Chondrocyte (in vitro differentiated cells): ENCODE data around the gene IL1B. TPM values are rescaled to one million over a fixed set of nuclear protein-coding genes. Genes with fewer than 3 reads are reported as not detected.
A peak's percentile ranks its signal among the peaks of the same experiment; 100 is the strongest.

ENCODE experiments used
- DNase-seq: peaks from one replicate; pipeline ENCODE4 v3.0.0; 2021; ENCODE audit warnings: mixed read lengths, low spot score
- H3K27ac Mint-ChIP-seq: one replicate; pipeline ENCODE4 v1.8.0; 2021; ENCODE audit warnings: mild to moderate bottlenecking, moderate library complexity, mixed read lengths; ENCODE audit not compliant: unreplicated experiment
- H3K27me3 Mint-ChIP-seq: 2 replicates; pipeline ENCODE4 v1.8.0; 2021; ENCODE audit warnings: low read depth, mixed read lengths
- H3K36me3 Mint-ChIP-seq: 2 replicates; pipeline ENCODE4 v1.8.0; 2021; ENCODE audit warnings: low read depth, mixed read lengths
- H3K4me1 Mint-ChIP-seq: 2 replicates; pipeline ENCODE4 v1.8.0; 2021; ENCODE audit warnings: low read depth, mild to moderate bottlenecking, mixed read lengths
- H3K4me3 Mint-ChIP-seq: one replicate; pipeline ENCODE4 v1.8.0; 2021; ENCODE audit warnings: mild to moderate bottlenecking, moderate library complexity, mixed read lengths; ENCODE audit not compliant: unreplicated experiment
- H3K9me3 Mint-ChIP-seq: 2 replicates; pipeline ENCODE4 v1.8.0; 2021; ENCODE audit warnings: low read depth, mixed read lengths
- long read RNA-seq: library from polyadenylated mRNA; stranded (forward); transcript quantifications from one replicate; pipeline ENCODE4 v2.0.0, GENCODE V29; 2021
- total RNA-seq: library from RNA; stranded (reverse); gene quantifications from 3 replicates; pipeline ENCODE4 v1.2.1, GENCODE V29; 2021
- TF ChIP-seq, protein P1 (sequence below): fragments of 200-600 bp; sonication (generic); IDR thresholded peaks from 2 replicates; pipeline ENCODE4 v1.5.0; 2021; ENCODE audit warnings: antibody characterized with exemption, mild to moderate bottlenecking, moderate library complexity

IL1B gene
- total RNA-seq: not detected in 3 replicates
- long read RNA-seq: 0 reads

DNA sequence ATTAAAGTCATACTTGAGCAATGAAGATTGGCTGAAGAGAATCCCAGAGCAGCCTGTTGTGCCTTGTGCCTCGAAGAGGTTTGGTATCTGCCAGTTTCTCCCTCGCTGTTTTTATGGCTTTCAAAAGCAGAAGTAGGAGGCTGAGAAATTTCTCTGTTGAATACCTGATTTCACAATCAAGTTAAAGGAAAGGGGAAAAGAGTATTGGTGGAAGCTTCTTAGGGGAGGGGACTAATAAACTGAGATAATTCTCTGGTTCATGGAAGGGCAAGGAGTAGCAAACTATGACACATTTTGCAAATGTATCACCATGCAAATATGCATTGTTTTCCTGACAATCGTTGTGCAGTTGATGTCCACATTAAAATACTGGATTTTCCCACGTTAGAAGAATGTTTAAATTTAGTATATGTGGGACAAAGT, at the start of gene IL1B:
Gene IL1B (minus strand): TSS at position 85 of the 423 bp plus-strand sequence. CDS start 550 bp downstream, outside the sequence.
- H3K9me3 Mint-ChIP-seq: no peaks in the 10 kb centered on the region
- no peak for DNase-seq
- peaks cover 16% of the 10 kb centered on the region for H3K4me1 Mint-ChIP-seq
- H3K36me3 Mint-ChIP-seq: no peaks in the 10 kb centered on the region
- H3K27ac Mint-ChIP-seq: no peak within 1 kb of the TSS
- no peaks in the 10 kb centered on the region for H3K27me3 Mint-ChIP-seq
- TF ChIP-seq, protein P1, sequence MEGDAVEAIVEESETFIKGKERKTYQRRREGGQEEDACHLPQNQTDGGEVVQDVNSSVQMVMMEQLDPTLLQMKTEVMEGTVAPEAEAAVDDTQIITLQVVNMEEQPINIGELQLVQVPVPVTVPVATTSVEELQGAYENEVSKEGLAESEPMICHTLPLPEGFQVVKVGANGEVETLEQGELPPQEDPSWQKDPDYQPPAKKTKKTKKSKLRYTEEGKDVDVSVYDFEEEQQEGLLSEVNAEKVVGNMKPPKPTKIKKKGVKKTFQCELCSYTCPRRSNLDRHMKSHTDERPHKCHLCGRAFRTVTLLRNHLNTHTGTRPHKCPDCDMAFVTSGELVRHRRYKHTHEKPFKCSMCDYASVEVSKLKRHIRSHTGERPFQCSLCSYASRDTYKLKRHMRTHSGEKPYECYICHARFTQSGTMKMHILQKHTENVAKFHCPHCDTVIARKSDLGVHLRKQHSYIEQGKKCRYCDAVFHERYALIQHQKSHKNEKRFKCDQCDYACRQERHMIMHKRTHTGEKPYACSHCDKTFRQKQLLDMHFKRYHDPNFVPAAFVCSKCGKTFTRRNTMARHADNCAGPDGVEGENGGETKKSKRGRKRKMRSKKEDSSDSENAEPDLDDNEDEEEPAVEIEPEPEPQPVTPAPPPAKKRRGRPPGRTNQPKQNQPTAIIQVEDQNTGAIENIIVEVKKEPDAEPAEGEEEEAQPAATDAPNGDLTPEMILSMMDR: no peak
- H3K4me3 Mint-ChIP-seq: no peak within 1 kb of the TSS

DNA sequence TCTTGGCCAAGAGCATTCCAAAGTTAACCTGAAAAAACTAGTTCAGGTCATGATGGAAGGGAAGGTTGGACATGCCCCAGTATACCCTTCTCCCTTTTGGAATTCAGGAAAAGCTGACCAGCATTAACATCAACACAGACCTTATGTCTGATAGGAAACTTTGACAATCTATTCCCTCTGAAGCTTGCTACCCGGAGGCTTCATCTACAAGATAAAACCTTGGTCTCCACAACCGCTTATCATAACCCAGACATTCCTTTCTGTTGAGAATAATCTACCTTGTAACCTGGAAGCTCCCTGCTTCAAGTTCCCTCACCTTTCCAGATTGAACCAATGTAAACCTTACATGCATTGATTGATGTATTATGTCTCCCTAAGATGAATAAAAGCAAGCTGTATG, 49.7 kb upstream of the IL1B start:
- DNase-seq: no peak
- Mint-ChIP-seq H3K27me3 (no peaks in the 10 kb centered on the region), H3K9me3 (no peaks in the 10 kb centered on the region), H3K4me3 (no peak overlapping the region), H3K4me1 (no peaks in the 10 kb centered on the region), H3K36me3 (no peaks in the 10 kb centered on the region), H3K27ac (no peak overlapping the region)
- TF ChIP-seq, protein P1: no peak

DNA sequence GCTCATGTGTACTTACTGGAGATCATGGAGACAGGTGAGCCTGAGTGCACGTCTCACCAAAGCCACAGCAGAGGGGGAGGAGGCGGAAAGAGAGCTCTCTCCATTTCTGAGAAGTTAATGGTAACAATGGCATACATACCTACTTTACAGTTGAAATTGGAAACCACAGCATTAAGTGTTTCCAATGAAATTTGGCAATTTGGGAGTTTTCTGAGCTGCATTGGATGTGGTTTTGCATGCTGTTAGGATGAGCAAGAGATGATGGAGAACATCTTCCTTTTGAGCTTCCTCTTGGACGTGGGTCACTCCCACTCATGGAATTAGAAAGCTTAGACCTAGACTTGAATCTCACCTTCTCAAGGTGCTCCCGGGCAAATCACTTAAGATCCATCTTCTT, 48.9 kb upstream of the IL1B start:
- no peak for DNase-seq
- TF ChIP-seq, protein P1: no peak
- no peaks in the 10 kb centered on the region for H3K36me3 Mint-ChIP-seq
- no peaks in the 10 kb centered on the region for H3K9me3 Mint-ChIP-seq
- H3K27me3 Mint-ChIP-seq: no peaks in the 10 kb centered on the region
- H3K4me3 Mint-ChIP-seq: no peak overlapping the region
- H3K4me1 Mint-ChIP-seq: no peaks in the 10 kb centered on the region
- no peak overlapping the region for H3K27ac Mint-ChIP-seq

DNA sequence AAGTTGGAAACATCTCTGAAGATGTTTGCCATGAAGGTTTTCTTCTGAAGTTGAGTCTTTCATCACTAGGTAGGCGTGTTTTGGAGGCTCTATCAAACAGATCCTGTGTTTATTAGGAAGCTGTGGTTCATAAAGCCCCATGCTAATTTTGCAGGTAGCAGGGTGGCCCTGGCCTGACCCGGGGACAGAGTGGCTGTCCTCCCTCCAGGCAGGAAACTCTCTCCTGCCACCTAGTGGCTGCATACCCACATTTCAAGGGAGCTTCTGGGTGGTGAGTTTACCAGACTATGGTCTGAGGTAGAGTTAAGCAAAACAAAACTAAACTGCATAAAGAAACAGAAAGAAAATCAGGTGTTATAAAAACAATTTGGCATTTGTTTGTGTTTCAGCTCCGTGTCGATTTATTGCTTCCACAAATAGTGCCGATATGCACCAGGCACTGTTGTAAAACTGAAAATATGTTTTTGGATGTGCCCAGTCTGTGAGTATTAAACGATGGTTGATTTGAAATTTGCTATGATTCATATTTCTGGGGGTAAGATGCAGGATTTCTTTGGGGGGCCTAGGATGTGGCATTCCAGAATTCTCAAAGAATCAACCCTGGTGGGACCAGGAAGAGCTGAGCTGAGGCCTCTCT, 48.4 kb upstream of the IL1B start:
- H3K27me3 Mint-ChIP-seq: no peaks in the 10 kb centered on the region

DNA sequence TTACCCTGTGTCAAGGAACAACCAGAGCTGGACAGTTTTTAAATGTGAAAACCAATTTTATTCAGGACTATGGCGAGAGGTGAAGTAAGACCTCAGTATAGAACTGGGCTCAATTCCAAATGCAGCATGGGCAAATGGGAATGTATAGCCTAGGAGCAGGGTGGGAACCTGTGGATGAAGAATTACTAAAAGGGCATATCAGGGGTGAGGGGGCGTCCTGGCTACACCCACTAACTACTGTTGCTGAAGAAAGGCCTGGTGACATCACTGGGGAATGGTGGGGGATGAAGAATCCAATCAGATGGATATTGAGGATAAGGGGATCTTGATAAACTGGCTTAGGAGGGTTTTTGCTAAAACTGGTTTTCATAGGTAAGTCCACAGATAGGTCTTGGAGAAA, 47.1 kb upstream of the IL1B start:
- H3K27me3 Mint-ChIP-seq: no peaks in the 10 kb centered on the region
- TF ChIP-seq, protein P1: no peak
- no peaks in the 10 kb centered on the region for H3K4me1 Mint-ChIP-seq
- no peaks in the 10 kb centered on the region for H3K9me3 Mint-ChIP-seq
- H3K4me3 Mint-ChIP-seq: no peak overlapping the region
- no peaks in the 10 kb centered on the region for H3K36me3 Mint-ChIP-seq
- H3K27ac Mint-ChIP-seq: no peak overlapping the region
- DNase-seq: no peak

More for the DNA sequence above, 48.4 kb upstream of the IL1B start:
- DNase-seq: no peak
- Mint-ChIP-seq H3K4me3 (no peak overlapping the region), H3K9me3 (no peaks in the 10 kb centered on the region), H3K4me1 (no peaks in the 10 kb centered on the region), H3K27ac (no peak overlapping the region), H3K36me3 (no peaks in the 10 kb centered on the region)
- TF ChIP-seq, protein P1: peak; percentile 80
